ENCODE measurements around the gene CHRNA10. TPM values are rescaled to one million over a fixed set of nuclear protein-coding genes. Genes with fewer than 3 reads are reported as not detected.
A peak's percentile ranks its signal among the peaks of the same experiment; 100 is the strongest.

The CHRNA10 gene
- total RNA-seq: 0.26 and 0.51 TPM in 2 replicates

- Histone ChIP-seq H3K4me3 (ENCODE audit: low read depth, low read length) (no peak within 1 kb of the TSS), H3K27me3 (ENCODE audit: control insufficient read depth, insufficient read depth, low read length) (no peaks in the 10 kb centered on the region), H3K36me3 (ENCODE audit: control insufficient read depth, insufficient read depth, low read length) (peaks cover 19% of the 10 kb centered on the region)
- no peak for TF ChIP-seq CTCF (IDR thresholded peaks at IDR 0.05; ENCODE audit: insufficient read depth, low read length, severe bottlenecking)
- DNase-seq (ENCODE audit: low read depth) (no peak), FAIRE-seq (peak; percentile 7)
These were observed at the start of gene CHRNA10 for GRCh38 chr11:3671334-3672254. TSS of gene CHRNA10 (minus strand) at chr11:3671384. CDS start at chr11:3671312, 72 bp downstream.

- Histone ChIP-seq H3K4me3 (ENCODE audit: low read depth, low read length) (no peak overlapping the region), H3K27me3 (ENCODE audit: control insufficient read depth, insufficient read depth, low read length) (no peaks in the 10 kb centered on the region), H3K36me3 (ENCODE audit: control insufficient read depth, insufficient read depth, low read length) (peaks cover 6% of the 10 kb centered on the region)
- TF ChIP-seq CTCF (IDR thresholded peaks at IDR 0.05; ENCODE audit: insufficient read depth, low read length, severe bottlenecking): no peak
- FAIRE-seq (no peak), DNase-seq (ENCODE audit: low read depth) (no peak)
These were observed 41.1 kb upstream of the CHRNA10 start for GRCh38 chr11:3712274-3712673.

GRCh38 chr11:3710485-3711259 lies 39.5 kb upstream of the CHRNA10 start:
- Histone ChIP-seq H3K4me3 (ENCODE audit: low read depth, low read length) (no peak overlapping the region), H3K36me3 (ENCODE audit: control insufficient read depth, insufficient read depth, low read length) (peaks cover 10% of the 10 kb centered on the region), H3K27me3 (ENCODE audit: control insufficient read depth, insufficient read depth, low read length) (no peaks in the 10 kb centered on the region)
- FAIRE-seq (no peak), DNase-seq (ENCODE audit: low read depth) (no peak)
- no peak for TF ChIP-seq CTCF (IDR thresholded peaks at IDR 0.05; ENCODE audit: insufficient read depth, low read length, severe bottlenecking)

- no peak for FAIRE-seq
- peaks cover 10% of the 10 kb centered on the region for H3K36me3 ChIP-seq (ENCODE audit: control insufficient read depth, insufficient read depth, low read length)
These were observed 38.8 kb upstream of the CHRNA10 start for GRCh38 chr11:3709977-3710376.

GRCh38 chr11:3707176-3707575 lies 36.0 kb upstream of the CHRNA10 start:
- no peak for FAIRE-seq
- no peak for TF ChIP-seq CTCF (IDR thresholded peaks at IDR 0.05; ENCODE audit: insufficient read depth, low read length, severe bottlenecking)

More at GRCh38 chr11:3709977-3710376, 38.8 kb upstream of the CHRNA10 start:
- Histone ChIP-seq H3K27me3 (ENCODE audit: control insufficient read depth, insufficient read depth, low read length) (no peaks in the 10 kb centered on the region), H3K4me3 (ENCODE audit: low read depth, low read length) (no peak overlapping the region)
- no peak for TF ChIP-seq CTCF (IDR thresholded peaks at IDR 0.05; ENCODE audit: insufficient read depth, low read length, severe bottlenecking)
- DNase-seq (ENCODE audit: low read depth): no peak

More at GRCh38 chr11:3707176-3707575, 36.0 kb upstream of the CHRNA10 start:
- Histone ChIP-seq H3K27me3 (ENCODE audit: control insufficient read depth, insufficient read depth, low read length) (no peaks in the 10 kb centered on the region), H3K4me3 (ENCODE audit: low read depth, low read length) (no peak overlapping the region), H3K36me3 (ENCODE audit: control insufficient read depth, insufficient read depth, low read length) (peaks cover 11% of the 10 kb centered on the region)
- no peak for DNase-seq (ENCODE audit: low read depth)

Measured in bronchial epithelial cell (primary cell).